Measurements from ENCODE around the gene COL4A2. TPM values are rescaled to one million over a fixed set of nuclear protein-coding genes. Genes with fewer than 3 reads are reported as not detected.
A peak's percentile ranks its signal among the peaks of the same experiment; 100 is the strongest.

Gene COL4A2
- total RNA-seq, 8 experiments from 2014 or later = 3.5 to 379 (median 30.2) TPM

DNA sequence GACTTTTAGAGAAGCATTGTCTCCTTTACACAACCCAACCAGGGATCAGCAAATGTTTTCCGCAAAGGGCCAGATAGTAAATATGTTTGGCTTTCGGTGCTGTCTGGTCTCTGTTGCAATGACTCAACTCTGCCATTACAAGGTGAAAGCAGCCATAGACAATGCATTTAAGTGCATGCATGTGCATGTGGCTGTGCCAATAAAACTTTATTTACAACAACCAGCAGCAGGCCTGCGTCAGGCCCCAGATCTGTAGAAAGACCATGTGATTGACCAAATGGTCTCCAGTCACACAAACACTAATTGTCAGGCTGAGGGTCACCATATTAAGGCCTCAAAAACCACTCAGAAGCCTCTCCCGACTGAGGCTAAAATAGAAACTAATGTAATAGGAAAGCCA is 246.3 kb downstream of the COL4A2 start:
- Histone ChIP-seq H3K4me1 (replicated peaks in 1 of 2) (peaks cover 0 to 4% of the 10 kb centered on the region in 2 donors), H3K27ac (no peak overlapping the region), H3K4me3 (no peak overlapping the region)
- no peak for ATAC-seq (replicated peaks in 6 of 8)
- WGBS, 10 experiments = 0 to 100% (median 53%) methylated on average over 1 to 4 of the region's 4 CpGs; no CpG with 5 or more reads in 3 of the 10 experiments
- in situ Hi-C loops (cut with MboI; ENCODE audit: low pct_unique_long_range_greater_than_20kb in 2 of 9, low sequenced_read_pairs in 9 of 9, unreplicated experiment in 9 of 9) = no loop called here

DNA sequence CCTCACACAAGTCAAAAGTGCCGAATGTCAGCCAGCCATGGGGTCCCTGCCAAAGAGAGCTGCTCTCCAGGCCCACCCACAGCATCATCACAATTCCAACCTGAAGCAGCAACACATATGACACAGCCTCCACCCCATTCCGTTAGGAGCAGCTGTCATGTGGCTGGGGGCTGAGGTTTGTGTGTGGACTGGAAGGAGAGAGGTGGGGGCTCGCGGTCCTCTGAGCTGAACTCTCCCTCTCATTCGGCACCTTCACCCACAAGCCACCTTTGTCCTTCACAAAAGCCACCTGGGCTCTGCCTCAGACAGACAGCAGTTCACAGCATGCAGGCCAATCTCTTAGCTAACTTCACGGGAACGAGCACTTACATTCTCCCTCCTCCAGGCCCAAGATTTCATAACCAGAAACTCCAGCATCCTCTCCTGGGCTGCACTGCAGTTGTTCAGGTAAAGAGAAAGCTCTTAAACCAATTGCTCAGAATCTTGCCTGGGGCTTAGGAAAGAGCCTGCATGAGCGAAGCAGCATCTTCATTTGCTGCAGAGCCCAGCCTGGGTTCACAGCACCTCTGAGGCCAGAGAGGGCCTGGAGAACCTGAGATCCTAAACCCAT is 247.2 kb downstream of the COL4A2 start:
- Histone ChIP-seq H3K27ac (no peak overlapping the region), H3K4me1 (replicated peaks in 1 of 2) (peaks cover 0 to 4% of the 10 kb centered on the region in 2 donors), H3K4me3 (no peak overlapping the region)
- no peak for ATAC-seq (replicated peaks in 6 of 8)
- in situ Hi-C loops (cut with MboI; ENCODE audit: low pct_unique_long_range_greater_than_20kb in 2 of 9, low sequenced_read_pairs in 9 of 9, unreplicated experiment in 9 of 9) = no loop called here
- WGBS, 10 experiments = 79 to 100% (median 88%) methylated on average over 1 to 5 of the region's 8 CpGs; no CpG with 5 or more reads in 7 of the 10 experiments

DNA sequence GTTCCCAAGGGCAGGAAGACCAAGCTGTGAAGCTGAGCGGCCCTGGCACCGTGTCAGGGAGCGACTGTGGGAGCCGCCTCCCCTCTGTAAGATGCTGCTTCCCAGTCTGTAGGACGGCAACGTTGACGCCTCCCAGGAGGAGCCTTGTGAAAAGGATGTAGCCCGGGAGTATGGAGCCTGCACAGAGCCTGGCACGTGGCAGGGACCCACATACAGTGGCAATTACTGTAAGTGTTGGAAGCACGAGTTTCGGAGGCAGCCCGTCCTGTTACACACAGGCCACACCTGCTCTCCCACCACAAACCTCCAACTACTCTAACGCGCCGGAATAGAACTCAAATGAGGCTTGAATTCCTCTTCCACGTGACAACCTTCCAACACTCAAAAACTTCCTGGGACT is 247.9 kb downstream of the COL4A2 start:
- ATAC-seq (replicated peaks in 6 of 8) = no peak
- 67 to 100% (median 77%) methylated on average over 1 to 10 of the region's 16 CpGs; no CpG with 5 or more reads in 4 of the 10 experiments for WGBS, 10 experiments
- H3K4me1 ChIP-seq (replicated peaks in 1 of 2) = peaks cover 0 to 9% of the 10 kb centered on the region in 2 donors
- H3K27ac ChIP-seq = no peak overlapping the region
- no peak overlapping the region for H3K4me3 ChIP-seq
- in situ Hi-C loops (cut with MboI; ENCODE audit: low pct_unique_long_range_greater_than_20kb in 2 of 9, low sequenced_read_pairs in 9 of 9, unreplicated experiment in 9 of 9) = no loop called here

DNA sequence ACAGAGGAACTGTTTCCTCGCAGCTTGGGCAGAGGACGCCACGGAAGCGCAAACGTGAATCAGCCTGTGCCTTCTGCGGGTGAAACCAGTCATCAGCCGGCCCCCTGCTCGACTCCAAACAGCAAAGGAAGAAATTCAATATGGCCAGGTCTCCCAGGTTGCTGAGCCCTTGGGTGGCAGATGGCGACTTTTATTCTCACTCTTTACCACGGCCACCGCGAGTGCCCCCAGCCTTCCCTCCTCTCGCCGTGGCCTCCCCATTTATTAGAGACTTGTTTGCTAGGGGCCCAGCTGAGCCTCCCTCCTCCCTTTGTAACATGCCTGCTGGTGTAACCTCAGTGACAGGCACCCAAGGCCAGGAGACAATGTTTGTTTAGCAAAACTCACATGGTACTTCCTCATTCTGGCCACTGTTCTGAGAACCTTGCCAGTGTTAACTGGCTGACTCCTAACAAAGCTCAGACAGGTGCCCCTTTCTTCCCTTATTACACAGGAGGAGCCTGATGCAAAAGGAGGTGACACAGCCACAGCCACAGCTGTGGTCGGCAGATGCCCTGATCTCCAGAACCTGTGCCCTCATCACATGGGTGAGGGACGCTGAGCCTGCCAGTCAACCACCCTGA is 248.6 kb downstream of the COL4A2 start:
- ATAC-seq (replicated peaks in 6 of 8) = peak in 3 of 8 experiments; percentile 50 to 88 (median 73)
- no peak overlapping the region for H3K27ac ChIP-seq
- WGBS, 10 experiments = 80 to 100% (median 95%) methylated on average over 1 to 9 of the region's 16 CpGs; no CpG with 5 or more reads in 5 of the 10 experiments
- in situ Hi-C loops (cut with MboI; ENCODE audit: low pct_unique_long_range_greater_than_20kb in 2 of 9, low sequenced_read_pairs in 9 of 9, unreplicated experiment in 9 of 9) = no loop called here
- H3K4me3 ChIP-seq = no peak overlapping the region
- H3K4me1 ChIP-seq (replicated peaks in 1 of 2) = peaks cover 0 to 12% of the 10 kb centered on the region in 2 donors

DNA sequence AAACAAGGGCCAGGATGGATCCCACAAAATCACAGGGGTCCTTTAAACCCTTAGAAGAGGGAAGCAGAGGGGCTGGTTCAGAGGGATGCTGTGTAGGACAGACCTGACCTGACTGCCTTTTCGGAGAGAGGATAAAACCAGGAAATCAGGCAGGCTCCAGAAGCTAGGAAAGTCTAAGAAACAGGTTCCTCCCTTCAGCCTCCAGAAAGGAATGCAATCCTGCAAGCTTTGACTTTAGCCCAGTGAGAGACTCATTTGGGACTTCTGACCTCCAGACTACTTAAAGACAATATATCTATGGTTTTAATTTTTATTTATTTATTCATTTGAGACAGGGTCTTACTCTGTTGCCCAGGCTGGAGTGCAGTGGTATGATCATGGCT is 249.1 kb downstream of the COL4A2 start:
- peaks cover 0 to 10% of the 10 kb centered on the region in 2 donors for H3K4me1 ChIP-seq (replicated peaks in 1 of 2)
- H3K4me3 ChIP-seq = no peak overlapping the region
- in situ Hi-C loops (cut with MboI; ENCODE audit: low pct_unique_long_range_greater_than_20kb in 2 of 9, low sequenced_read_pairs in 9 of 9, unreplicated experiment in 9 of 9) = no loop called here
- no peak overlapping the region for H3K27ac ChIP-seq
- 67 to 100% (median 100%) methylated on average over 1 of the region's 1 CpG; no CpG with 5 or more reads in 7 of the 10 experiments for WGBS, 10 experiments
- ATAC-seq (replicated peaks in 6 of 8) = no peak

DNA sequence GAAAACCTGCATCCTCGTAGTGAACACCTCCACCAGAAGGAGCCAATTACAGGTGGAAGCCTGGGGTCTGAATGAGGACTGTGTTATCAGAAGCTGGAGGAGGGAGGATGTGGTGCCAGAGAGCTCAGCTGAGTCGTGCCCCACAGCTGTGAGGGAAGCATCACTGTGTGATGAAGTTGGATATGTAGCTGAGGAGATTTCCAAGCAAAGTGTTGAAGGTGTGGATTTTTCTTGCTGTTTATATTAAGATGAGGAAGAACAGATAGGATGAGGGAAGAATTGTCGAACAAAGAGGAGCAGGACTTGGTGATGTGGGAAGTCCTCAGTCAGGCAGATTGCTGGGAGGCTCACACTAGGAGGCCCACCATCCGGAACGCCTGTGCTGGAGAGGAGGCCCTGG is 250.0 kb downstream of the COL4A2 start:
- no peak overlapping the region for H3K27ac ChIP-seq
- in situ Hi-C loops (cut with MboI; ENCODE audit: low pct_unique_long_range_greater_than_20kb in 2 of 9, low sequenced_read_pairs in 9 of 9, unreplicated experiment in 9 of 9) = no loop called here
- WGBS, 10 experiments = 57 to 100% (median 86%) methylated on average over 1 to 4 of the region's 5 CpGs; no CpG with 5 or more reads in 2 of the 10 experiments
- no peak for ATAC-seq (replicated peaks in 6 of 8)
- peaks cover 0 to 9% of the 10 kb centered on the region in 2 donors for H3K4me1 ChIP-seq (replicated peaks in 1 of 2)
- H3K4me3 ChIP-seq = no peak overlapping the region

DNA sequence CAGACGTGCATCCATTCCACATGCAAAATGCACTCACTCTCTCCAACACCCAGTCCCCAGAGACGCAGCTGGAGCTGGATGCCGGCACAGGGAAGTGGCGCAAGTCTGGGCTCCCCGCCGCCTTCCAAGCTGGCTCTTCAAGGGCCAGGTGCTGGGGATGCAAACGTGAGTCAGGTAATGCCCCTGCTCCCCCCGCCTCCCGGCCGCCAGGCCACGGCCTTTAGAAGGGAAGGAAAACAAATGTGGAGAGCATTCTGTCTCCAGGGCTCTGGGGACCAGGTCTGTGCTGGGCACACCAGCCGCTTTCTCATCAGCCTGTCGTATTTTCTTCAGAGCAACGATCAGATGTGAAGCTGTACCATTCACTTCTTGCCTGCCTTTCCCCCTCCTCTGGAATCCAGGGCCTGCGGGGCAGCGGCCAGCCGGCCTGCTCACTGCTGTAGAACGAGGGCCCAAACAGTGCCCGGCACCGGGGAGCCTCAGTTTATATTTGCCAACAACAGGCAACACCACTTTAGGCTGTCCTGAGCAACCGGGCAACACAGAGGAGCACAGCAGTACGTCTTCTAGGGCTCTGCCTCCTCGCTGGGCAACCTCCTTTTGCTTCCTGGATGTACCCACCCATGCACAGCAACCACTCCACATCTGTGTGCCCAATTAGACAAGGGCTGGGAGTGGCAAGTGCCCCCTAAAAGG is 250.7 kb downstream of the COL4A2 start:
- no peak for ATAC-seq (replicated peaks in 6 of 8)
- Histone ChIP-seq H3K27ac (no peak overlapping the region), H3K4me3 (no peak overlapping the region), H3K4me1 (replicated peaks in 1 of 2) (peaks cover 0 to 14% of the 10 kb centered on the region in 2 donors)
- in situ Hi-C loops (cut with MboI; ENCODE audit: low pct_unique_long_range_greater_than_20kb in 2 of 9, low sequenced_read_pairs in 9 of 9, unreplicated experiment in 9 of 9) = no loop called here
- 67 to 100% (median 81%) methylated on average over 1 to 10 of the region's 23 CpGs; no CpG with 5 or more reads in 5 of the 10 experiments for WGBS, 10 experiments

DNA sequence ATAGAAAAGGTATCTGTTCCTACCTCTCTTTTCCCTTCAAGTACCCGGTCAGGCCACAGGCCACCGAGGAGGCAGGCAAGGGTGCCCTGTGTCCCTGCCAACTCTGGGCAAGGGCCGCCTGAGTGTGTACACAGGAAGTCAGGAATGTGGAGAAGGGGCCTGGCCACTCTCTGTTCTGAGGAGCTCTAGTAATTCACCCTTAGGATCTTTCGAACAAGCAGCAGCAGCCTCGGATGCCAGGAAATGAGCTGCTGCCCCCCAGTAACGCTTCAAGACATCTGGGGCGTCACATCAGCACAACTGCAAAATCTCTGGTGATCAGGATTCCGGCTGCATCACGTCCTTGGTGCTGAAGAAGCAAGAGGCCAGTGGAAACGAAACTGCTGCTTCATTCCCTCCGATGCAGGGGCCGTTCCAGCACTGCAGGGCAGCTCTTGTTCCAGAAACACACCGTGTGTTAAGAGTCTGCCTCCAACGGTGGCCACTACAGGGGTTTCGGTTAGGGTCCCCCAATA is 252.4 kb downstream of the COL4A2 start:
- H3K4me1 ChIP-seq (replicated peaks in 1 of 2) = peaks cover 0 to 16% of the 10 kb centered on the region in 2 donors
- peak overlapping the region in 1 of 5 donors; percentile 10 for H3K4me3 ChIP-seq
- no peak overlapping the region for H3K27ac ChIP-seq
- 19 to 100% (median 56%) methylated on average over 1 to 12 of the region's 15 CpGs; no CpG with 5 or more reads in 2 of the 10 experiments for WGBS, 10 experiments
- peak in 2 of 8 experiments; percentile 3 to 9 for ATAC-seq (replicated peaks in 6 of 8)
- in situ Hi-C loops (cut with MboI; ENCODE audit: low pct_unique_long_range_greater_than_20kb in 2 of 9, low sequenced_read_pairs in 9 of 9, unreplicated experiment in 9 of 9) = no loop called here

DNA sequence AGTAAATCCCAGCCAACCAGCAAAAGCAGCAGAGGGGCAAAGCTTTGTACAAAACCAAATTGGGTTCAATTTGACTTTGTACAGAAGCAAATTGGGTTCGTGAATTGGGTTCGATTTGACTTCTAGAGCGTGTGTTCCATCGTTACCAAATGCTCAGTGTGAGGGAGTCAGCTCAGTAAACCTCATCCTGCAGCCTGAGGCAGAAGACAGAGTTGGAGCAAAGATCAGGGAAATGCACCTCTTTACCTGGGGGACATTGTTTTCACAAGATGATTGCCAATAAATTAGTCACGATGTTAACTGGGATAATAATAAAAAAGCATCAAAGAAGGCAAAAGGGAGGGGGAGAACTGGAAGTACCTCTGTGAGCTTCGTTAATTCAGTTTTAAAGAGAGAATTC is 252.9 kb downstream of the COL4A2 start:
- in situ Hi-C loops (cut with MboI; ENCODE audit: low pct_unique_long_range_greater_than_20kb in 2 of 9, low sequenced_read_pairs in 9 of 9, unreplicated experiment in 9 of 9) = no loop called here
- ATAC-seq (replicated peaks in 6 of 8) = no peak
- Histone ChIP-seq H3K4me3 (peak overlapping the region in 1 of 5 donors; percentile 10), H3K4me1 (replicated peaks in 1 of 2) (peaks cover 0 to 16% of the 10 kb centered on the region in 2 donors), H3K27ac (no peak overlapping the region)
- 0 to 74% (median 53%) methylated on average over 1 to 6 of the region's 6 CpGs; no CpG with 5 or more reads in 2 of the 10 experiments for WGBS, 10 experiments

DNA sequence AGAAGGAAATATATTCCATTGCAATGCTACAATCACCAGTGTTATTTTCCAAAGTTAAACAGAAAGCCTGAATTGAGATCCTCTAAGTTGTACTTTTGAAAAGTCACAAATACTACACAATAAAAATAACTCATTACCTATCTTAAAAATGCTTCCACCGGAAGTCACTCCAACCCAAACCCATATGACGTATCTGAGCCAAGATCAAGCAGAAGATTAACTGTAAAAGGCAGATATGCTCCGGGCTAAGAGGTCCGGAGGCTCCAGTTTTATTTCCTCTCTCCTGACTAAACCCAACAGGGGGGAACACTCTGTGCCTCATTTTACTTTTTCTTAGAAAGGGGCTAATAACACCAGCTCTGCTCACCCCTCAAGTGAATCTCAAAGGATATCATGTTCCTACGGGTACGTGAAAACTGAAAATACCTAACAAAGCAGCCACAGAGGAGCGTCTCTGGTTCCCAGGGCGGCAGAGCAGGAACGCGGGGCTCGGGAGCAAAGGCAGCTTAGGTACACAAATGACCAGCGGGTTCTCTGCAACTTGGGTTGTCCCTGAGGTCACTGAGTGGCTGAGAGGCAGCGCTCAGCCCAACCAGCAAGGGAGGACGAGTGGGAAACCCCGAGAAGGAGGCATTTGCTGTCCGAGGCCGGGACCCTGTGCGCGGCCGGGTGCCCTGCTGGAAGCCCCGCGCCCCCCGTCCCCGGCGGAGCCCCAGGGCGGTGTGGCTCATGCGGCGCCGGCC is 253.7 kb downstream of the COL4A2 start:
- WGBS, 10 experiments = 0 to 40% (median 9%) methylated on average over 1 to 15 of the region's 29 CpGs; no CpG with 5 or more reads in 3 of the 10 experiments
- in situ Hi-C loops (cut with MboI; ENCODE audit: low pct_unique_long_range_greater_than_20kb in 2 of 9, low sequenced_read_pairs in 9 of 9, unreplicated experiment in 9 of 9) = no loop called here
- H3K27ac ChIP-seq = no peak overlapping the region
- ATAC-seq (replicated peaks in 6 of 8) = peak in 5 of 8 experiments; percentile 28 to 57 (median 49)
- H3K4me1 ChIP-seq (replicated peaks in 1 of 2) = peaks cover 0 to 16% of the 10 kb centered on the region in 2 donors
- H3K4me3 ChIP-seq = peak overlapping the region; percentile 48 to 53 (median 52)

DNA sequence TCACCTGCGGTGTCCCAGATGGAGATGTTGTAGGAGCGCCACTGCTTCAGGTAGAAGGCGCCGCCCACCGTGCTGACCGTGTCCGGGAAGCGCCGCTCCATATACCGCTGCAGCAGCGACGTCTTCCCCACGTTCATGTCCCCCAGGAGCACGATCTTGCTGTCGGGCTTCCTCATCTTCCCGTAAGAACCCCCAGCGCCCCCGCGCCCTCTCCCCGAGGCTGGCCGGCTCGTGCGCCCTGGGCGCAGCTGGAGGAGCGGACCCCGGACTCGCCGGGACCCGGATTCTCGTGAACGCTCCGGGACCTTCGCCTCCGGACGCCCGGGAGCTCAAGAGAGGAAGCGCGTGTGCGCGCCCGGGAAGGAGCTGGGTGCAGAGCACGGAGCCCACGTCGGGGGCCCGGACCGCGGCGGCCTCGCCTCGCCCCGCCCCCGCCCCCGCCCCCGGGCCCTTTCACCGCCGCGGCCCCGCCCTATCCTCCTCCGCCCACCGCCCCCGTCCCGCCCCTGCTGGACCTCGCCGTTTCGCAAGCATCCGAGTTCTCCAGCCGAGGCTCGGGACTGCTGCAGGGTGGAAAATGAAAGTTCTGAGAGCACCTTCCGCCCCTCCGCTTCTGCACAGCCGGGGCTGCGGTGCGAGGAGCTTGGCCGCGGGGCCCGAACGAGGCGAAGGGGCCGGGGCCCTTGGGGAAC is 254.4 kb downstream of the COL4A2 start, which contains the start of gene RAB20:
Gene RAB20, minus strand, starts transcription at position 379 of the 692 bp plus-strand sequence. Its CDS starts 203 bp downstream, at position 176.
- Histone ChIP-seq H3K4me3 (peak within 1 kb of the TSS; percentile 48 to 53 (median 52)), H3K27ac (no peak within 1 kb of the TSS), H3K4me1 (replicated peaks in 1 of 2) (peaks cover 0 to 16% of the 10 kb centered on the region in 2 donors)
- WGBS, 10 experiments = 0% methylated on average over 1 to 5 of the region's 79 CpGs; no CpG with 5 or more reads in 8 of the 10 experiments
- in situ Hi-C loops (cut with MboI; ENCODE audit: low pct_unique_long_range_greater_than_20kb in 2 of 9, low sequenced_read_pairs in 9 of 9, unreplicated experiment in 9 of 9) = no loop called here
- peak; percentile 72 to 90 (median 84) for ATAC-seq (replicated peaks in 6 of 8)
